BE2C (cell line): ENCODE measurements around the gene PIGL.

ENCODE experiments used
- DNase-seq: peaks from one replicate; pipeline ENCODE4 v3.0.0-alpha.2; 2020
- H3K27me3 ChIP-seq: fragments of 250-450 bp; sonication (Bioruptor Pico); 2 replicates; pipeline ENCODE4 v1.5.1; 2020; ENCODE audit warnings: mild to moderate bottlenecking
- H3K36me3 ChIP-seq: fragments of 250-450 bp; sonication (Bioruptor Pico); 2 replicates; pipeline ENCODE4 v1.5.1; 2020; ENCODE audit warnings: mild to moderate bottlenecking
- H3K4me1 ChIP-seq: fragments of 250-450 bp; sonication (Bioruptor Pico); 2 replicates; pipeline ENCODE4 v1.5.1; 2020
- H3K4me3 ChIP-seq: 2 replicates; pipeline ENCODE4 v1.5.1; 2011; ENCODE audit warnings: low read depth, low read length
- H3K9me3 ChIP-seq: fragments of 250-450 bp; sonication (Bioruptor Pico); 2 replicates; pipeline ENCODE4 v1.5.1; 2020
- TF ChIP-seq, protein P1 (sequence below): IDR thresholded peaks from 2 replicates; pipeline ENCODE4 v1.5.1; 2012; ENCODE audit warnings: mild to moderate bottlenecking, low read depth, low read length

The PIGL gene

DNA sequence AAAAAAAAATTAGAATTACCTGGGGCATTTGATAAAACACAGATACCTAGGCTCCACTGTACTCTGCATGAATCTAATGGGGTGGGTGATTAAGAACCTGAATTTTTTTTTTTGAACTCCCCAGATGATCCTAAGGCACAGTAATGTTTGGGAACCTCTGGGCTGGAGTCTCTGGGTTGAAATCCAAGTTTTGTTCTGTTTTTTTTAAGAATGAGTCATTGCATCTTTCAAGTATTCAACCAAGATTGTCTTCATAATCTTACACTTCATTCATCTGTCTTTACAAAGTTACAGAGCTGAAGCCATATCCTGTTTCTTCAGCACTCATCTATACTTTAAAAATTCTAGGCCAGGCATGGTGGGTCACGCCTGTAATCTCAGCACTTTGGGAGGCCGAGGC lies 52.6 kb downstream of the PIGL start:
- no peak for DNase-seq
- no peak overlapping the region for H3K4me3 ChIP-seq
- TF ChIP-seq, protein P1, sequence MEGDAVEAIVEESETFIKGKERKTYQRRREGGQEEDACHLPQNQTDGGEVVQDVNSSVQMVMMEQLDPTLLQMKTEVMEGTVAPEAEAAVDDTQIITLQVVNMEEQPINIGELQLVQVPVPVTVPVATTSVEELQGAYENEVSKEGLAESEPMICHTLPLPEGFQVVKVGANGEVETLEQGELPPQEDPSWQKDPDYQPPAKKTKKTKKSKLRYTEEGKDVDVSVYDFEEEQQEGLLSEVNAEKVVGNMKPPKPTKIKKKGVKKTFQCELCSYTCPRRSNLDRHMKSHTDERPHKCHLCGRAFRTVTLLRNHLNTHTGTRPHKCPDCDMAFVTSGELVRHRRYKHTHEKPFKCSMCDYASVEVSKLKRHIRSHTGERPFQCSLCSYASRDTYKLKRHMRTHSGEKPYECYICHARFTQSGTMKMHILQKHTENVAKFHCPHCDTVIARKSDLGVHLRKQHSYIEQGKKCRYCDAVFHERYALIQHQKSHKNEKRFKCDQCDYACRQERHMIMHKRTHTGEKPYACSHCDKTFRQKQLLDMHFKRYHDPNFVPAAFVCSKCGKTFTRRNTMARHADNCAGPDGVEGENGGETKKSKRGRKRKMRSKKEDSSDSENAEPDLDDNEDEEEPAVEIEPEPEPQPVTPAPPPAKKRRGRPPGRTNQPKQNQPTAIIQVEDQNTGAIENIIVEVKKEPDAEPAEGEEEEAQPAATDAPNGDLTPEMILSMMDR: no peak
- no peaks in the 10 kb centered on the region for H3K4me1 ChIP-seq
- H3K27me3 ChIP-seq: no peaks in the 10 kb centered on the region
- H3K9me3 ChIP-seq: no peaks in the 10 kb centered on the region
- no peaks in the 10 kb centered on the region for H3K36me3 ChIP-seq

DNA sequence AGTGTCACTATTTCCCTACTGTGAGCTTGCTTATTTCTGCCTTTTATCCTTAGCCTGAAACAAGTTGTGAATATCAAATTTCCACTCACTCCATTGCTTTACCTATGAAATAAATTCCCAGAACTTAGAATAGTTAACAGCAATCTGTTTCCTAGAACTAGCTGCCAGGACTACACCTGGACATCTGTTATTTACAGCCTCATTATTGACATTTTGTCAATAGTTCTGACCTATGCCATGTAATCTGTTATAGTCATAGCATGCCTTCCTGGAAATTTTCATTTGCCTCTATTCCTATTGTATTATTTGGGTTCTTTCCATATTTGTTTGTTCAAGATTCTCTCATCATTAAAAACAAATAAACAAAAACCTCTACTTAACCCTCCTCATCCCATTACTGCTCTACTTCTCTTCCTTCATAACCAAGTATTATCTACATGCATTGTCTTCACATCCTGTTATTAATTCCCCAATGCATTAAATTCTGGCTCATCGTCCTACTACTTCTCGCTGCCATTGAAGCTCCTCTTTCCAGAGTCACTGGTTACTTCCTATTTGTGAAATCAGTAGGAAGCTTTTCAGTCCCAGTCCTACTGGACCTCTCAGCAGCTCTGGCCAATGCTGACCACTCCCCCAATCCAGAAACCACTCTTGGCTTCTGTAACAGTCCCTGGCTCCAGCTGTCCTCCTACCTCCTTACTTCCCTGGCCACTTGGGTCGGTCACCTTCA lies 55.3 kb downstream of the PIGL start:
- H3K4me1 ChIP-seq: no peaks in the 10 kb centered on the region
- TF ChIP-seq, protein P1: no peak

DNA sequence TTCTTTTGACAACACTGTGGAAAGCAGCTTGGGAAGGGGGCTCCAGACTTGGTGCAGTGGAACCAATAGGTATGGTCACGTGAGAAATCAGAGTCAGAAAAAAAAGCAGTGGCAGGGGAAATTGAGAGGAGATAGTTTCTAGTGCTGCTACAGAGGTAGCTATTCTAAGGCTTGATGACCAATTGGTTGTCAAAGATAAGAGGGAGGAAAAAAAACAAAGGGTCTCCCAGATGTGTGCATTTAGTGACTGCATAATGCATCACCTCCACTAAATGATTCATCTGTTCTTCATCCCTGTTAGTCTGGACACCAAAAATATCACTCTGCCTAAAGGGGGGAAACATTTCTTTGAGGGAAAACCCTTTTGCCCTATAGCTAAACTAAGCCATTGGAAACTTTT lies 56.5 kb downstream of the PIGL start:
- Histone ChIP-seq H3K36me3 (no peaks in the 10 kb centered on the region), H3K27me3 (no peaks in the 10 kb centered on the region), H3K9me3 (no peaks in the 10 kb centered on the region), H3K4me1 (no peaks in the 10 kb centered on the region), H3K4me3 (no peak overlapping the region)
- no peak for DNase-seq
- TF ChIP-seq, protein P1: no peak

More for the DNA sequence above, 55.3 kb downstream of the PIGL start:
- Histone ChIP-seq H3K4me3 (no peak overlapping the region), H3K27me3 (no peaks in the 10 kb centered on the region), H3K9me3 (no peaks in the 10 kb centered on the region), H3K36me3 (no peaks in the 10 kb centered on the region)
- no peak for DNase-seq

- no peak for DNase-seq
- no peaks in the 10 kb centered on the region for H3K9me3 ChIP-seq
- TF ChIP-seq, protein P1: no peak
- no peaks in the 10 kb centered on the region for H3K36me3 ChIP-seq
- no peaks in the 10 kb centered on the region for H3K27me3 ChIP-seq
- H3K4me3 ChIP-seq: no peak overlapping the region
- no peaks in the 10 kb centered on the region for H3K4me1 ChIP-seq
Measured at GRCh38 chr17:16273929-16274339, 56.9 kb downstream of the PIGL start.

GRCh38 chr17:16275024-16275423 lies 58.0 kb downstream of the PIGL start:
- TF ChIP-seq, protein P1: no peak
- no peak for DNase-seq
- H3K9me3 ChIP-seq: no peaks in the 10 kb centered on the region

DNA sequence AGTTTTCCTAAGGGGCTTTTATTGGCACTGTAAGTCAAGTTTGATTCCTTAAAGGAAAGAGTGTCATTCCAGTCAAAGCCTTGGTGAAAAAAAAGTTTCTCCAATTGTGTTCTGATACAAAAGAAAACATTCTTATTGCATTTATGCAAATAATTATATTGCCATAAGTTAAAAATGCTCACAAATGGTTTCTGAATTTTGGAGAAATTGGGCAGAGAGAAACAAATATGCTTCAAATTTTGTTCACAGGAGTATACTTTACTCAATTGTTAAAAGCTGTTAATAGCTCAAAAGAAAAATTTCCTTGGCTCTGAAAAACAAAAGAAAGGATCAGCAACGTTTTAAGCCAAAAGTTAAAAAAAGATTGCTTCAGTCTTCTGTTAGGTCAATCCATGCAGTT lies 60.2 kb downstream of the PIGL start:
- no peak for DNase-seq
- no peaks in the 10 kb centered on the region for H3K27me3 ChIP-seq
- H3K4me3 ChIP-seq: no peak overlapping the region
- H3K9me3 ChIP-seq: no peaks in the 10 kb centered on the region
- H3K4me1 ChIP-seq: no peaks in the 10 kb centered on the region
- no peaks in the 10 kb centered on the region for H3K36me3 ChIP-seq
- TF ChIP-seq, protein P1: no peak

More at GRCh38 chr17:16275024-16275423, 58.0 kb downstream of the PIGL start:
- H3K4me3 ChIP-seq: no peak overlapping the region
- no peaks in the 10 kb centered on the region for H3K4me1 ChIP-seq
- H3K27me3 ChIP-seq: no peaks in the 10 kb centered on the region
- no peaks in the 10 kb centered on the region for H3K36me3 ChIP-seq
